ENCODE data around the gene SUPT3H. TPM values are rescaled to one million over a fixed set of nuclear protein-coding genes. Genes with fewer than 3 reads are reported as not detected.

SUPT3H gene
- total RNA-seq, result 1 to 10 TPM; 6.8 to 9.4 TPM
- 1 to 10 TPM; 2.3 to 4.8 TPM for polyA plus RNA-seq
- long read RNA-seq, donor 1, partial matches to known transcripts, result 3 of 12 reads
- long read RNA-seq, donor 1, other reads (novel, unspliced or antisense), result 9 of 12 reads
- long read RNA-seq, donor 2, partial matches to known transcripts, result 2 of 9 reads
- long read RNA-seq, donor 2, other reads (novel, unspliced or antisense), result 7 of 9 reads

- intact Hi-C loops (cut with DNase I), result no loop called here
- H3K27ac ChIP-seq (ENCODE audit: low read depth in 1 of 2, low read length in 2 of 2), result peak within 1 kb of the TSS; percentile 80 to 81
Observed at GRCh38 chr6:45377554-45378333, at the start of gene SUPT3H. TSS of gene SUPT3H (minus strand) at chr6:45377934.

GRCh38 chr6:45426251-45426650, 48.5 kb upstream of the SUPT3H start:
- Histone ChIP-seq H3K4me1 (ENCODE audit: control insufficient read depth in 1 of 2, insufficient read depth in 2 of 2, low read length in 2 of 2) (no peaks in the 10 kb centered on the region), H3K27ac (ENCODE audit: low read depth in 1 of 2, low read length in 2 of 2) (no peak overlapping the region), H3K9me3 (ENCODE audit: control insufficient read depth, low read length) (no peaks in the 10 kb centered on the region), H3K27me3 (ENCODE audit: control insufficient read depth in 1 of 2, insufficient read depth in 2 of 2, low read length in 1 of 2) (no peaks in the 10 kb centered on the region), H3K36me3 (ENCODE audit: control insufficient read depth in 1 of 2, insufficient read depth in 2 of 2, low read length in 1 of 2) (no peaks in the 10 kb centered on the region), H3K4me3 (ENCODE audit: low read length in 2 of 2) (no peak overlapping the region)
- intact Hi-C loops (cut with DNase I), result no loop called here
- ATAC-seq (ENCODE audit: low FRiP score) (no peak), DNase-seq (no peak)
- 60 to 64% methylated on average over 4 of the region's 4 CpGs for WGBS, 2 donors

More at GRCh38 chr6:45377554-45378333, at the start of gene SUPT3H:
- Histone ChIP-seq H3K36me3 (ENCODE audit: control insufficient read depth in 1 of 2, insufficient read depth in 2 of 2, low read length in 1 of 2) (no peaks in the 10 kb centered on the region), H3K27me3 (ENCODE audit: control insufficient read depth in 1 of 2, insufficient read depth in 2 of 2, low read length in 1 of 2) (no peaks in the 10 kb centered on the region), H3K4me3 (ENCODE audit: low read length in 2 of 2) (peak within 1 kb of the TSS; percentile 67 to 94), H3K4me1 (ENCODE audit: control insufficient read depth in 1 of 2, insufficient read depth in 2 of 2, low read length in 2 of 2) (no peaks in the 10 kb centered on the region), H3K9me3 (ENCODE audit: control insufficient read depth, low read length) (no peaks in the 10 kb centered on the region)
- 0 to 1% methylated on average over 72 to 75 of the region's 75 CpGs for WGBS, 2 donors
- ATAC-seq (ENCODE audit: low FRiP score) (peak; percentile 99), DNase-seq (peak; percentile 94 to 97)

GRCh38 chr6:45424451-45424861, 46.7 kb upstream of the SUPT3H start:
- no peak for ATAC-seq (ENCODE audit: low FRiP score)
- WGBS, 2 donors, result 67 to 70% methylated on average over 6 of the region's 6 CpGs
- H3K27me3 ChIP-seq (ENCODE audit: control insufficient read depth in 1 of 2, insufficient read depth in 2 of 2, low read length in 1 of 2), result no peaks in the 10 kb centered on the region
- intact Hi-C loops (cut with DNase I), result no loop called here
- H3K9me3 ChIP-seq (ENCODE audit: control insufficient read depth, low read length), result no peaks in the 10 kb centered on the region
- peak in 1 of 2 donors; percentile 46 for DNase-seq
- no peak overlapping the region for H3K4me3 ChIP-seq (ENCODE audit: low read length in 2 of 2)
- H3K4me1 ChIP-seq (ENCODE audit: control insufficient read depth in 1 of 2, insufficient read depth in 2 of 2, low read length in 2 of 2), result no peaks in the 10 kb centered on the region
- no peaks in the 10 kb centered on the region for H3K36me3 ChIP-seq (ENCODE audit: control insufficient read depth in 1 of 2, insufficient read depth in 2 of 2, low read length in 1 of 2)
- no peak overlapping the region for H3K27ac ChIP-seq (ENCODE audit: low read depth in 1 of 2, low read length in 2 of 2)

- no peaks in the 10 kb centered on the region for H3K9me3 ChIP-seq (ENCODE audit: control insufficient read depth, low read length)
- no peaks in the 10 kb centered on the region for H3K36me3 ChIP-seq (ENCODE audit: control insufficient read depth in 1 of 2, insufficient read depth in 2 of 2, low read length in 1 of 2)
- no peaks in the 10 kb centered on the region for H3K4me1 ChIP-seq (ENCODE audit: control insufficient read depth in 1 of 2, insufficient read depth in 2 of 2, low read length in 2 of 2)
- ATAC-seq (ENCODE audit: low FRiP score) (peak; percentile 12), DNase-seq (peak; percentile 62 to 74)
- no peaks in the 10 kb centered on the region for H3K27me3 ChIP-seq (ENCODE audit: control insufficient read depth in 1 of 2, insufficient read depth in 2 of 2, low read length in 1 of 2)
- no peak overlapping the region for H3K4me3 ChIP-seq (ENCODE audit: low read length in 2 of 2)
- intact Hi-C loops (cut with DNase I), result no loop called here
- WGBS, 2 donors, result 11 to 13% methylated on average over 38 of the region's 38 CpGs
- H3K27ac ChIP-seq (ENCODE audit: low read depth in 1 of 2, low read length in 2 of 2), result no peak overlapping the region
Observed at GRCh38 chr6:45423824-45424450, 46.2 kb upstream of the SUPT3H start.

DNA sequence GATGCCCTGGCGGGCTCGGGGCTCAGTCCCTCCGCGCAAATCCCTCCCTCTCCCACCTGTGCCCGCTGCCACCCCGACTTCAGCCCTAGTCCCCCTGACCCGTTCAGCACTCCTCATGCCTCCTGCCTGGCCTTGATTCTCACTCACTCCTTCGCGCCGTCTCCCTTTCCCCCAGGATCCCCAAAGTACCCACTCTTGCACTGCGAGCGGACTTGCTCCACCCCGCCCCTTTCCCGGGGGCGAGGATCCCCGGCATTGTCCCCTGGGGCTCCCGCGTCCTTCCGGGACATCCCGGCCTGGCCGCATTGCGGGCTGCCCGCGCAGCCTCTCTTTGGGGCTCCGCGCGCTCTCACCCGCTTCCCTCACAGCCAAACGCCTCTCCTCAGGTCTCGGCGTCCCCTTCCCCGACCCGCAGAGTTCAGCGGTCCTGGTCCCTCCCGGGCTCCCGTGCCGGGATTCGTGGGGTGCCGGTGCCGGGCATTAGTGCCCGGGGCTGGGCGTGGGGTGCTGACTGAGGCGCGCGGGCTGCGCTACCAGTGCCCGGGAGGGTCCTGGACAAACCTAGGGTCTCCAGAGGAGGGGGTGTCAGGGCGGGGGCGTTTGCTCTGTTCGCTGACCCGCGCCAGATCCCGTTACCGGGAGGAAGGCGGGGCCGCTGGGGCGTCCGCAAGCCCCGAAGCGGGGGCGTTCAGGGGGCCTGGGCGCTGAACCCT, 45.5 kb upstream of the SUPT3H start:
- ATAC-seq (ENCODE audit: low FRiP score), result peak; percentile 55
- Histone ChIP-seq H3K27ac (ENCODE audit: low read depth in 1 of 2, low read length in 2 of 2) (no peak overlapping the region), H3K9me3 (ENCODE audit: control insufficient read depth, low read length) (no peaks in the 10 kb centered on the region), H3K27me3 (ENCODE audit: control insufficient read depth in 1 of 2, insufficient read depth in 2 of 2, low read length in 1 of 2) (no peaks in the 10 kb centered on the region), H3K4me1 (ENCODE audit: control insufficient read depth in 1 of 2, insufficient read depth in 2 of 2, low read length in 2 of 2) (no peaks in the 10 kb centered on the region), H3K36me3 (ENCODE audit: control insufficient read depth in 1 of 2, insufficient read depth in 2 of 2, low read length in 1 of 2) (no peaks in the 10 kb centered on the region), H3K4me3 (ENCODE audit: low read length in 2 of 2) (no peak overlapping the region)
- 1% methylated on average over 58 to 62 of the region's 62 CpGs for WGBS, 2 donors
- peak; percentile 59 to 81 for DNase-seq
- intact Hi-C loops (cut with DNase I), result no loop called here

GRCh38 chr6:45422503-45423110, 44.9 kb upstream of the SUPT3H start:
- H3K27me3 ChIP-seq (ENCODE audit: control insufficient read depth in 1 of 2, insufficient read depth in 2 of 2, low read length in 1 of 2), result no peaks in the 10 kb centered on the region
- ATAC-seq (ENCODE audit: low FRiP score) (peak; percentile 3), DNase-seq (peak; percentile 68 to 81)
- H3K36me3 ChIP-seq (ENCODE audit: control insufficient read depth in 1 of 2, insufficient read depth in 2 of 2, low read length in 1 of 2), result no peaks in the 10 kb centered on the region
- WGBS, 2 donors, result 1% methylated on average over 51 to 55 of the region's 55 CpGs
- no peaks in the 10 kb centered on the region for H3K4me1 ChIP-seq (ENCODE audit: control insufficient read depth in 1 of 2, insufficient read depth in 2 of 2, low read length in 2 of 2)
- H3K4me3 ChIP-seq (ENCODE audit: low read length in 2 of 2), result peak overlapping the region; percentile 23 to 48
- H3K9me3 ChIP-seq (ENCODE audit: control insufficient read depth, low read length), result no peaks in the 10 kb centered on the region
- intact Hi-C loops (cut with DNase I), result no loop called here
- no peak overlapping the region for H3K27ac ChIP-seq (ENCODE audit: low read depth in 1 of 2, low read length in 2 of 2)

- H3K4me3 ChIP-seq (ENCODE audit: low read length in 2 of 2), result peak overlapping the region; percentile 23 to 48
- H3K36me3 ChIP-seq (ENCODE audit: control insufficient read depth in 1 of 2, insufficient read depth in 2 of 2, low read length in 1 of 2), result no peaks in the 10 kb centered on the region
- H3K9me3 ChIP-seq (ENCODE audit: control insufficient read depth, low read length), result no peaks in the 10 kb centered on the region
- DNase-seq, result peak; percentile 78 to 83
- no peaks in the 10 kb centered on the region for H3K27me3 ChIP-seq (ENCODE audit: control insufficient read depth in 1 of 2, insufficient read depth in 2 of 2, low read length in 1 of 2)
- intact Hi-C loops (cut with DNase I), result no loop called here
- ATAC-seq (ENCODE audit: low FRiP score), result peak; percentile 57
- H3K27ac ChIP-seq (ENCODE audit: low read depth in 1 of 2, low read length in 2 of 2), result no peak overlapping the region
- H3K4me1 ChIP-seq (ENCODE audit: control insufficient read depth in 1 of 2, insufficient read depth in 2 of 2, low read length in 2 of 2), result no peaks in the 10 kb centered on the region
- 0 to 1% methylated on average over 37 to 83 of the region's 83 CpGs for WGBS, 2 donors
Observed at GRCh38 chr6:45421709-45422502, 44.2 kb upstream of the SUPT3H start.
